H9 (cell line): Measurements from ENCODE around the gene LYST. TPM values are rescaled to one million over a fixed set of nuclear protein-coding genes. Genes with fewer than 3 reads are reported as not detected.

Experiments used
- DNase-seq: peaks from one replicate; pipeline ENCODE4 v3.0.0-alpha.2; 2017
- H2AFZ ChIP-seq: one replicate; pipeline ENCODE4 v1.6.1; 2013; ENCODE audit warnings: mild to moderate bottlenecking, low read length, control low read depth, moderate library complexity
- H2AK5ac ChIP-seq: 2 replicates; pipeline ENCODE4 v1.6.1; 2013; ENCODE audit warnings: low read length, control low read depth, mixed read lengths; ENCODE audit not compliant: insufficient read length
- H2BK120ac ChIP-seq: one replicate; pipeline ENCODE4 v1.6.1; 2013; ENCODE audit warnings: low read depth, mild to moderate bottlenecking, low read length, control low read depth, inconsistent platforms; ENCODE audit not compliant: poor library complexity, severe bottlenecking
- H2BK12ac ChIP-seq: 2 replicates; pipeline ENCODE4 v1.6.1; 2013; ENCODE audit warnings: low read length, control low read depth, mixed read lengths, low read depth; ENCODE audit not compliant: insufficient read length
- H2BK15ac ChIP-seq: 2 replicates; pipeline ENCODE4 v1.6.1; 2013; ENCODE audit warnings: low read depth, low read length, control low read depth
- H2BK20ac ChIP-seq: one replicate; pipeline ENCODE4 v1.6.1; 2013; ENCODE audit warnings: low read depth, mild to moderate bottlenecking, low read length, control low read depth, inconsistent platforms; ENCODE audit not compliant: poor library complexity, severe bottlenecking
- H2BK5ac ChIP-seq: 2 replicates; pipeline ENCODE4 v1.6.1; 2013; ENCODE audit warnings: low read length, control low read depth, mixed read lengths; ENCODE audit not compliant: insufficient read length
- H3K14ac ChIP-seq: 2 replicates; pipeline ENCODE4 v1.6.1; 2013; ENCODE audit warnings: low read length, control low read depth; ENCODE audit not compliant: insufficient read depth
- H3K18ac ChIP-seq: 2 replicates; pipeline ENCODE4 v1.6.1; 2013; ENCODE audit warnings: low read depth, mild to moderate bottlenecking, mixed read lengths, low read length, control low read depth; ENCODE audit not compliant: insufficient read length
- H3K23ac ChIP-seq: 2 replicates; pipeline ENCODE4 v1.6.1; 2013; ENCODE audit warnings: low read length, control low read depth, mixed read lengths, low read depth; ENCODE audit not compliant: insufficient read length
- H3K23me2 ChIP-seq: 2 replicates; pipeline ENCODE4 v1.6.1; 2013; ENCODE audit warnings: low read depth, mild to moderate bottlenecking, mixed read lengths, low read length, control low read depth; ENCODE audit not compliant: insufficient read length, poor library complexity, severe bottlenecking
- H3K27ac ChIP-seq: 2 replicates; pipeline ENCODE4 v1.5.1; 2013; ENCODE audit warnings: low read length, control low read depth, mixed read lengths, low read depth; ENCODE audit not compliant: insufficient read length
- H3K27me3 ChIP-seq: 2 replicates; pipeline ENCODE4 v1.6.1; 2013; ENCODE audit warnings: low read length, control low read depth, inconsistent platforms; ENCODE audit not compliant: insufficient read depth
- H3K4ac ChIP-seq: 2 replicates; pipeline ENCODE4 v1.6.1; 2013; ENCODE audit warnings: low read depth, mild to moderate bottlenecking, control low read depth, inconsistent platforms, low read length, moderate library complexity
- H3K4me1 ChIP-seq: 2 replicates; pipeline ENCODE4 v1.6.1; 2013; ENCODE audit warnings: low read length, control low read depth, inconsistent platforms; ENCODE audit not compliant: insufficient read depth
- H3K4me2 ChIP-seq: 2 replicates; pipeline ENCODE4 v1.6.1; 2013; ENCODE audit warnings: low read length, control low read depth, mixed read lengths; ENCODE audit not compliant: insufficient read length, insufficient read depth
- H3K56ac ChIP-seq: 2 replicates; pipeline ENCODE4 v1.6.1; 2013; ENCODE audit warnings: low read depth, mild to moderate bottlenecking, mixed read lengths, low read length, control low read depth; ENCODE audit not compliant: insufficient read length
- H3K79me1 ChIP-seq: 2 replicates; pipeline ENCODE4 v1.6.1; 2013; ENCODE audit warnings: low read depth, mild to moderate bottlenecking, moderate library complexity, low read length, control low read depth, inconsistent platforms; ENCODE audit not compliant: insufficient read depth, poor library complexity, severe bottlenecking
- H3K79me2 ChIP-seq: 2 replicates; pipeline ENCODE4 v1.6.1; 2013; ENCODE audit warnings: low read length, control low read depth, inconsistent platforms; ENCODE audit not compliant: insufficient read depth
- H3K9ac ChIP-seq: 2 replicates; pipeline ENCODE4 v1.6.1; 2013; ENCODE audit warnings: low read length, control low read depth, mixed read lengths; ENCODE audit not compliant: insufficient read length; ENCODE audit errors: extremely low read depth
- H3K9me3 ChIP-seq: one replicate; pipeline ENCODE4 v1.6.1; 2013; ENCODE audit warnings: low read depth, low read length, inconsistent platforms; ENCODE audit not compliant: control insufficient read depth
- H3T11ph ChIP-seq: one replicate; pipeline ENCODE4 v1.6.1; 2013; ENCODE audit warnings: mild to moderate bottlenecking, low read length, control low read depth, inconsistent platforms
- H4K20me1 ChIP-seq: one replicate; pipeline ENCODE4 v1.6.1; 2013; ENCODE audit not compliant: control insufficient read depth, insufficient read length, insufficient read depth
- H4K5ac ChIP-seq: 2 replicates; pipeline ENCODE4 v1.6.1; 2013; ENCODE audit warnings: low read depth, mild to moderate bottlenecking, mixed read lengths, low read length, control low read depth; ENCODE audit not compliant: insufficient read length
- H4K8ac ChIP-seq: replicated peaks from 2 replicates; pipeline ENCODE4 v1.6.1; 2013; ENCODE audit warnings: low read length, control low read depth, mixed read lengths, low read depth; ENCODE audit not compliant: insufficient read length
- H4K91ac ChIP-seq: 2 replicates; pipeline ENCODE4 v1.6.1; 2013; ENCODE audit warnings: low read depth, mild to moderate bottlenecking, moderate library complexity, mixed read lengths, low read length, control low read depth; ENCODE audit not compliant: insufficient read length
- H3K27ac Mint-ChIP-seq, 3 experiments: 2 replicates in 2 of 3; 3 replicates in 1 of 3; pipeline ENCODE4 v1.8.0; 2020 to 2021; ENCODE audit warnings: mixed read lengths in 3 of 3, mild to moderate bottlenecking in 1 of 3, moderate library complexity in 1 of 3
- H3K27me3 Mint-ChIP-seq: 2 replicates; pipeline ENCODE4 v1.8.0; 2021; ENCODE audit warnings: low read depth, mild to moderate bottlenecking, moderate library complexity, mixed read lengths
- H3K36me3 Mint-ChIP-seq, 3 experiments: 2 replicates in 2 of 3; 3 replicates in 1 of 3; pipeline ENCODE4 v1.8.0; 2020 to 2021; ENCODE audit warnings: low read depth in 3 of 3, mixed read lengths in 3 of 3; ENCODE audit not compliant: insufficient read depth in 1 of 3
- H3K4me1 Mint-ChIP-seq, 2 experiments: 2 replicates each; pipeline ENCODE4 v1.8.0; 2020; ENCODE audit warnings: mixed read lengths in 2 of 2
- H3K4me3 Mint-ChIP-seq, 2 experiments: 2 replicates in 1 of 2; 3 replicates in 1 of 2; pipeline ENCODE4 v1.8.0; 2020 to 2021; ENCODE audit warnings: mild to moderate bottlenecking in 2 of 2, mixed read lengths in 2 of 2, moderate library complexity in 1 of 2
- H3K9me3 Mint-ChIP-seq, 2 experiments: 2 replicates in 1 of 2; 3 replicates in 1 of 2; pipeline ENCODE4 v1.8.0; 2020; ENCODE audit warnings: mild to moderate bottlenecking in 2 of 2, mixed read lengths in 2 of 2, moderate library complexity in 1 of 2
- WGBS: extraction: QIAGEN DNeasy Blood & Tissue Kit; methylation state at CpG from one replicate; pipeline ENCODE4 v1.1.7; 2013; ENCODE audit warnings: missing lambda C conversion rate, low lambda C conversion rate, mixed read lengths; ENCODE audit not compliant: insufficient read length; ENCODE audit errors: extremely low coverage; 5-methylcytosine and 5-hydroxymethylcytosine counted together
- total RNA-seq: library from RNA; stranded (reverse); gene quantifications from 2 replicates; pipeline ENCODE4 v1.2.1, GENCODE V29; 2021
- TF ChIP-seq, protein P1 (sequence below): fragments of 200-600 bp; sonication (generic); conservative IDR thresholded peaks from 3 replicates; pipeline ENCODE4 v1.8.0; 2021; ENCODE audit warnings: antibody characterized with exemption, mild to moderate bottlenecking

LYST gene
- total RNA-seq, 1 experiment from 2014 or later, result 0.13 TPM

GRCh38 chr1:235911300-235911662 is 44.6 kb upstream of the LYST start:
- TF ChIP-seq, protein P1, sequence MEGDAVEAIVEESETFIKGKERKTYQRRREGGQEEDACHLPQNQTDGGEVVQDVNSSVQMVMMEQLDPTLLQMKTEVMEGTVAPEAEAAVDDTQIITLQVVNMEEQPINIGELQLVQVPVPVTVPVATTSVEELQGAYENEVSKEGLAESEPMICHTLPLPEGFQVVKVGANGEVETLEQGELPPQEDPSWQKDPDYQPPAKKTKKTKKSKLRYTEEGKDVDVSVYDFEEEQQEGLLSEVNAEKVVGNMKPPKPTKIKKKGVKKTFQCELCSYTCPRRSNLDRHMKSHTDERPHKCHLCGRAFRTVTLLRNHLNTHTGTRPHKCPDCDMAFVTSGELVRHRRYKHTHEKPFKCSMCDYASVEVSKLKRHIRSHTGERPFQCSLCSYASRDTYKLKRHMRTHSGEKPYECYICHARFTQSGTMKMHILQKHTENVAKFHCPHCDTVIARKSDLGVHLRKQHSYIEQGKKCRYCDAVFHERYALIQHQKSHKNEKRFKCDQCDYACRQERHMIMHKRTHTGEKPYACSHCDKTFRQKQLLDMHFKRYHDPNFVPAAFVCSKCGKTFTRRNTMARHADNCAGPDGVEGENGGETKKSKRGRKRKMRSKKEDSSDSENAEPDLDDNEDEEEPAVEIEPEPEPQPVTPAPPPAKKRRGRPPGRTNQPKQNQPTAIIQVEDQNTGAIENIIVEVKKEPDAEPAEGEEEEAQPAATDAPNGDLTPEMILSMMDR, result no peak
- no peak overlapping the region for H2BK5ac ChIP-seq
- H3K14ac ChIP-seq, result no peak overlapping the region

More at GRCh38 chr1:235911300-235911662, 44.6 kb upstream of the LYST start:
- Histone ChIP-seq H3K27ac (no peak overlapping the region), H3K4ac (no peak overlapping the region), H2BK12ac (no peak overlapping the region), H2BK120ac (no peak overlapping the region), H3K79me1 (no peaks in the 10 kb centered on the region), H3K9ac (no peak overlapping the region), H3K23ac (no peak overlapping the region), H2AK5ac (no peak overlapping the region), H3T11ph (no peak overlapping the region), H3K79me2 (no peaks in the 10 kb centered on the region), H3K18ac (no peak overlapping the region), H2BK20ac (no peak overlapping the region), H3K23me2 (no peaks in the 10 kb centered on the region), H4K91ac (no peak overlapping the region), H3K9me3 (no peaks in the 10 kb centered on the region), H3K56ac (no peak overlapping the region), H3K4me1 (no peaks in the 10 kb centered on the region), H3K4me2 (no peak overlapping the region), H2AFZ (no peak overlapping the region), H4K8ac (no peak overlapping the region), H4K20me1 (no peaks in the 10 kb centered on the region), H4K5ac (no peak overlapping the region), H2BK15ac (no peak overlapping the region), H3K27me3 (no peaks in the 10 kb centered on the region)
- no peak for DNase-seq
- Mint-ChIP-seq H3K27me3 (peaks cover 10% of the 10 kb centered on the region), H3K9me3 (no peaks in the 10 kb centered on the region; a peak in 1 of 5 replicates), H3K4me3 (no peak overlapping the region), H3K4me1 (peaks cover 13 to 17% of the 10 kb centered on the region in 2 experiments), H3K36me3 (no peaks in the 10 kb centered on the region), H3K27ac (no peak overlapping the region)
- no CpG with 5 or more reads among the region's 5 CpGs for WGBS
